Muscle layer of duodenum (tissue), 2 donors: ENCODE results near the gene KCNJ12.
"Not testable (repeated sequence)": the region's sequence is repeated elsewhere in the genome, so short reads cannot be mapped to it uniquely, and the experiment has no call there.

ENCODE experiments used
- H3K27ac ChIP-seq: one replicate; pipeline ENCODE4 v1.7.0; 2013; ENCODE audit warnings: mild to moderate bottlenecking, low read length
- H3K27me3 ChIP-seq: one replicate; pipeline ENCODE4 v1.7.0; 2013; ENCODE audit warnings: low read depth, mild to moderate bottlenecking, control low read depth, low read length
- H3K36me3 ChIP-seq, 2 donors: one replicate each; pipeline ENCODE4 v1.7.0; 2013; ENCODE audit warnings: low read length in 2 of 2, control low read depth in 1 of 2, mild to moderate bottlenecking in 1 of 2; ENCODE audit not compliant: insufficient read depth in 2 of 2, control insufficient read depth in 1 of 2
- H3K4me1 ChIP-seq, 2 donors: one replicate each; pipeline ENCODE4 v1.7.0; 2013; ENCODE audit warnings: low read length in 2 of 2, mild to moderate bottlenecking in 2 of 2, control low read depth in 1 of 2, moderate library complexity in 1 of 2; ENCODE audit not compliant: insufficient read depth in 2 of 2, control insufficient read depth in 1 of 2
- H3K4me3 ChIP-seq, 2 donors: one replicate each; pipeline ENCODE4 v1.7.0; 2013; ENCODE audit warnings: low read length in 2 of 2, low read depth in 1 of 2, mild to moderate bottlenecking in 1 of 2
- H3K9me3 ChIP-seq, 2 donors: one replicate each; pipeline ENCODE4 v1.7.0; 2013; ENCODE audit warnings: low read length in 2 of 2, control low read depth in 1 of 2, mild to moderate bottlenecking in 1 of 2; ENCODE audit not compliant: control insufficient read depth in 1 of 2
- donor health status: healthy.

Gene KCNJ12

DNA sequence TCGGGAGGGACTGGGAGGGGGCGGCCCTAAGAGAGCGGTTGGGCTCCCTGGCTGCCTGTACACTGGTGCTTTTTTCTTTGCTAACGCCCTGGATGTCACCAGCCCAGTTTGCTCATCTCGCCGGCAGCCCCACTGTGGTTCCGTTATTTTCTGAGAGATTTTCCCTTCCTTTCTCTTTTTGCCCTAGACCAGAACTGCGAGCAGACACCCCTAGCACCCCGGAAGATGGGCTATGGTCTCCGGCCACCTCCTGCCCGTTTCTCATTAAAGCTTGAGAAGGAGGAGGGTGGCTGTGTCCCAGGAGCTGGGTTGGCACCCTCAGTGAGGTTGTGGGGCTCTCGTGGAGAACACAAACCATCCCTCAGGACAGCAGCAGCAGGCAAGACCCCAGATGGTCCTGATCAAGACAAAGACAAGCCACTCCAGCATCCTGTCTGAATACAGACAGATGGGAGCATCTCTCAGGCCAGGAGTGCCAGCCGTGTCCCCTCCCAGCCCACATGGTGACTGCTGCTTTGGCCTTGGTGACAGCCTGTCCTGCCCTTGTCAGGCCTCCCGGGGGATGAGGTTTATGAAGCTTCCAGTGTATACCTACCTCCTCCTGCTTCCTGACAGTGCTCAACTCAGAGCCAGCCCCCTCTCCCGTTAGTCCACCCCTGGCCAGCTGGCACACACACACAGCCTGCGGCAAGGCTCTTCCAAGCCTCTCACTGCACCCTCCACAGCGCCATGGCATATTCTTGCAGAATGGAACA is 77.2 kb downstream of the KCNJ12 start:
- H3K4me1 ChIP-seq = peaks cover 0 to 7% of the 10 kb centered on the region in 2 donors
- H3K27me3 ChIP-seq = no peaks in the 10 kb centered on the region
- no peaks in the 10 kb centered on the region for H3K9me3 ChIP-seq
- no peak overlapping the region for H3K4me3 ChIP-seq
- no peak overlapping the region for H3K27ac ChIP-seq
- H3K36me3 ChIP-seq = no peaks in the 10 kb centered on the region

DNA sequence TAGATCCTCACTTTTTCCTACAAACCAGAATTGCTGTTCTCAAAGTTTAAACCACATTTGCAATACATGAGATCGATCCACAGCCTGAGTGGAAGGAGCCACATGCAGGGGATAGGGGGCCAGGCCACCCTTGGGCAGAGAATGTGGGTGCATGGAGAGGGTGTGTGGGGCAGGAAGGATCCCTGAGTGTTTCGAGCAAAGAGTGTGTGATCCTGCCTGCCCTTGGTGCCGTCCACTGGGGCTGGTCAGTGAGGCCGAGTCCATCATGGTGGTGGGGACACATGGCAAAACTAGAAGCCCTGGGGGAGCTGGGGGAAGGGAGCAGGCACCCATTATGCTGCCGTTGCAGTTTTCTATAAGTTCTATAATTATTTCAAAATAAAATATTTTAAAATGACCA is 77.8 kb downstream of the KCNJ12 start:
- not testable (repeated sequence) for H3K4me1 ChIP-seq, H3K27me3 ChIP-seq, H3K27ac ChIP-seq, H3K36me3 ChIP-seq, H3K4me3 ChIP-seq, H3K9me3 ChIP-seq

DNA sequence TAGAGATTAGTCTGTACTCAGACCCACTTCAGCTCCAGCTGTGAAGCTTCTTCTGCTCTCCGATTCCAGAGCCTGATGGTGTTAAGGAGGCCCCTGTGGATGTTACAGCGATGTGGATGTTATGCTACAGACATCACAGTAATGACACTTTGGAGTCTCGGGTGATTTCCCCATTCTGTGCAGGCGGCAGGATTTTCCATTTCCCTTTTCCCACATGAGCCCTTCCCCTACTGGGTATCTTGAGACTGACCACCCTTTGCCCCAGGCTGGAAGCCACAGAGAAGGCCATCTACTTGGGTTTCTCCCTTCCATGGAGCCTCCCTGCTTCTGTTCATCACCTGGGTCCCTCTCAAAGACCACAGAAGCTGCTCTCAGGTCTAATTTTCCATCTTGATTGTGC is 78.3 kb downstream of the KCNJ12 start:
- Histone ChIP-seq H3K27ac (no peak overlapping the region), H3K9me3 (no peaks in the 10 kb centered on the region), H3K4me3 (no peak overlapping the region), H3K4me1 (peaks cover 0 to 7% of the 10 kb centered on the region in 2 donors), H3K27me3 (no peaks in the 10 kb centered on the region), H3K36me3 (no peaks in the 10 kb centered on the region)

DNA sequence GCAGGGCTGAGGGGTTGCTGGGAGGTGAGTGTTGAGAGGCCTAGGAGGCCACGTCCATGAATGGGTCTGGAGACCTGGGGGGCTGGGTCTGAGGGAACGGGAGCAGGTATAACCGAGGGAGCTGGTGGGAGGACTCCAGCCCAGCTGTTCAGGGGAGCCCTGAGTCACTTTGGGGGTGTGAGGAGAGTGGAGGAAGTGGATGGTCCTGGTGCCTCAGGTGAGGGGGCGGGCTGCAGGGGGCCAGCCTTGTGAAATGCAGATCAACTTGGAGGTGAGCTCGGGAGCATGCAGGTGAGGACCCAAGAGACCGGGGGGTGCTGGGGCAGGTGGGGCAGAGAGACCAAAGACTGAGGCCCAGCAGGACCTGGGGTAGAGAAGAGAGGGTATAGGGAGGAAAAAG is 79.6 kb downstream of the KCNJ12 start:
- no peaks in the 10 kb centered on the region for H3K27me3 ChIP-seq
- H3K4me1 ChIP-seq = peaks cover 0 to 7% of the 10 kb centered on the region in 2 donors
- no peak overlapping the region for H3K27ac ChIP-seq
- H3K9me3 ChIP-seq = no peaks in the 10 kb centered on the region
- no peak overlapping the region for H3K4me3 ChIP-seq
- no peaks in the 10 kb centered on the region for H3K36me3 ChIP-seq

GRCh38 chr17:21456449-21456848 is 80.3 kb downstream of the KCNJ12 start:
- H3K4me1 ChIP-seq, H3K9me3 ChIP-seq, H3K27me3 ChIP-seq, H3K36me3 ChIP-seq, H3K27ac ChIP-seq, H3K4me3 ChIP-seq: not testable (repeated sequence)

GRCh38 chr17:21457051-21458026 is 81.2 kb downstream of the KCNJ12 start:
- Histone ChIP-seq H3K9me3 (no peaks in the 10 kb centered on the region), H3K4me1 (peaks cover 0 to 5% of the 10 kb centered on the region in 2 donors), H3K27ac (no peak overlapping the region), H3K27me3 (no peaks in the 10 kb centered on the region), H3K4me3 (no peak overlapping the region), H3K36me3 (no peaks in the 10 kb centered on the region)

DNA sequence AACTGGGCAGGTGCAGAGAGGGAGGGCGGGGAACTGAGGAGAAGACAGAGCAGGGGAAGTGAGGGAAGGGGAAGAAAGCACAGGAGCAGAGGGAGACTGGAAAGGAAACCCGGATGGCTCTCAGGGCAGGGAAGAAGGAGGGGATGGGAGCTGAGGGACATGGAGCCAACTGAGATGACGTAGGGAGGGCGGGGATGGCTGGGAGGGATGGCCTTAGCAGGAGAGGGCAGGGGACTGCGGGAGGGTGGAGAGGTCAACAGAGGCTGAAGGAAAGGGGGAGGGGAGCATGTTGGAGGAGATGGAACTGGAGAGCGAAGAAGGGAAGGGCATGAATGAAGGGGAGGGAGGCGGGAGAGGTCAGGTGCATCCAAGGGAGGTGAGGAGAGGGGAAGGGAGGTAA is 81.9 kb downstream of the KCNJ12 start:
- Histone ChIP-seq H3K9me3 (no peaks in the 10 kb centered on the region), H3K27ac (no peak overlapping the region), H3K4me3 (no peak overlapping the region), H3K4me1 (no peaks in the 10 kb centered on the region), H3K27me3 (no peaks in the 10 kb centered on the region), H3K36me3 (no peaks in the 10 kb centered on the region)

GRCh38 chr17:21459536-21459935 is 83.4 kb downstream of the KCNJ12 start:
- H3K36me3 ChIP-seq = no peaks in the 10 kb centered on the region
- peaks cover 11% of the 10 kb centered on the region for H3K27me3 ChIP-seq
- H3K4me3 ChIP-seq = no peak overlapping the region
- H3K9me3 ChIP-seq = no peaks in the 10 kb centered on the region
- H3K4me1 ChIP-seq = peaks cover 0 to 10% of the 10 kb centered on the region in 2 donors
- H3K27ac ChIP-seq = no peak overlapping the region

GRCh38 chr17:21460358-21460757 is 84.2 kb downstream of the KCNJ12 start:
- H3K9me3 ChIP-seq = no peaks in the 10 kb centered on the region
- H3K27me3 ChIP-seq = peaks cover 11% of the 10 kb centered on the region
- no peaks in the 10 kb centered on the region for H3K36me3 ChIP-seq
- H3K4me3 ChIP-seq = no peak overlapping the region
- H3K27ac ChIP-seq = no peak overlapping the region
- H3K4me1 ChIP-seq = peaks cover 0 to 10% of the 10 kb centered on the region in 2 donors

GRCh38 chr17:21462237-21462636 is 86.1 kb downstream of the KCNJ12 start:
- H3K36me3 ChIP-seq = no peaks in the 10 kb centered on the region
- peaks cover 11% of the 10 kb centered on the region for H3K27me3 ChIP-seq
- no peak overlapping the region for H3K27ac ChIP-seq
- H3K9me3 ChIP-seq = no peaks in the 10 kb centered on the region
- peaks cover 0 to 10% of the 10 kb centered on the region in 2 donors for H3K4me1 ChIP-seq
- no peak overlapping the region for H3K4me3 ChIP-seq

GRCh38 chr17:21463204-21463661 is 87.1 kb downstream of the KCNJ12 start:
- H3K4me1 ChIP-seq = peaks cover 0 to 10% of the 10 kb centered on the region in 2 donors
- H3K9me3 ChIP-seq = no peaks in the 10 kb centered on the region
- H3K36me3 ChIP-seq = no peaks in the 10 kb centered on the region
- peaks cover 11% of the 10 kb centered on the region for H3K27me3 ChIP-seq
- H3K27ac ChIP-seq = no peak overlapping the region
- H3K4me3 ChIP-seq = no peak overlapping the region
